CD4-positive, alpha-beta T cell treated with Interferon alpha-2 for 1 hour (primary cell): Measurements from ENCODE around the gene SERINC5.
"Not testable (repeated sequence)": the region's sequence is repeated elsewhere in the genome, so short reads cannot be mapped to it uniquely, and the experiment has no call there.

Experiments
- DNase-seq, 2 donors: peaks; one replicate each; pipeline ENCODE4 v3.0.0-alpha.2; 2020 to 2022

SERINC5 gene

DNA sequence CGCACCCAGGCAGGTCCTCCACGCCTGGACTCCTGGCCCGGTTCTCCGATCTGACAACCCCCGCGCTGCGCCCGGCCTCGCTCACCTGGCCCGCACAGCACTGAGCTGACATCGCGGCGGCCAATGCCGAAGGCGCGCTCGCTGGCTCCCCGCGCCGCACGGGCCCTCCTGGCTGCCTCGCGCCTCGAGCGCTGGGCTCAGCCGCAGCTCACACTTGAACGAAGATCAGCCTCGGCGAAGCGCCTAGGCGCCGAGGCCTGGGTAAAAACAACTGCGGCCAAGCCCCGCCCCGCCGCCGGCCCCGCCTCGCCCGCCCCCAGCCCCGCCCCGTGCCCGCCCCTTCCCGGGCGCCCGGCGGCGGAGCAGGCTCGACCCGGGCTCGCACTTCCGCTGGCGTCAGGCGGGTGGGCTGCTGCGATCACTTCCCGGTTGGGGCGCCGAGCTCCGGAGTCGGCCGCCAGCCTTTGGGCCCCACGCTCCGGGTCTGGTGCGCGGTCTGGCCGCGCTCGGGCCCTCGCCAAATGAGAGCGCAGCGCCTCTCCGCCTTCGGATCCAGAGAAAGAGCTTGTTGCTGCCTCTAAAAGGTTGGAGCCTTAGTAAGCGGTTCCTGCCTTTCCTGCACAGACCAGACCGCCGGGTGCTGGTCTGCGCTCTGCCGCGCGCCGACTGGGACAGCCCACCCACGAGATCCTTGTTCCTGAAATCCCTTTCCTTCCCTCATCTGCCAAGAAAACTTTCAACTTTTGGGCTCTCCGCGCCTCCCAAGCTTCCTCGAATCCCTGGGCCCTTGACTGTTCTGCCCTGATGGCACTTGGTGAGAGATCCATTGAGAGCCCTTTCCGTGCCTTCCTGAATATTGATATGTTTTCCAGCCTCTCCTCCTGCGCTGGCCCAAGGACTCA lies at the start of gene SERINC5:
SERINC5 (minus strand) TSS at position 238 of the 902 bp plus-strand sequence; CDS start at position 112, 126 bp downstream.
- DNase-seq = peak; percentile 87 to 90

- DNase-seq = no peak
Observed at GRCh38 chr5:80302636-80303035, 46.8 kb upstream of the SERINC5 start.

DNA sequence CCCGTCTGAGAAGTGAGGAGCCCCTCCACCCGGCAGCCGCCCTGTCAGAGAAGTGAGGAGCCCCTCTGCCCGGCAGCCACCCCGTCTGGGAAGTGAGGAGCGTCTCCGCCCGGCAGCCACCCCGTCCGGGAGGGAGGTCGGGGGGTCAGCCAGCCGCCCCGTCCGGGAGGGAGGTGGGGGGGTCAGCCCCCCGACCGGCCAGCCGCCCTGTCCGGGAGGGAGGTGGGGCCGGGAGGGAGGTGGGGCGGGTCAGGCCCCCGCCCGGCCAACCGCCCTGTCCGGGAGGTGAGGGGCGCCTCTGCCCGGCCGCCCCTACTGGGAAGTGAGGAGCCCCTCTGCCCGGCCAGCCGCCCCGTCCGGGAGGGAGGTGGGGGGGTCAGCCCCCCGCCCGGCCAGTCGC lies 45.5 kb upstream of the SERINC5 start:
- not testable (repeated sequence) for DNase-seq

DNA sequence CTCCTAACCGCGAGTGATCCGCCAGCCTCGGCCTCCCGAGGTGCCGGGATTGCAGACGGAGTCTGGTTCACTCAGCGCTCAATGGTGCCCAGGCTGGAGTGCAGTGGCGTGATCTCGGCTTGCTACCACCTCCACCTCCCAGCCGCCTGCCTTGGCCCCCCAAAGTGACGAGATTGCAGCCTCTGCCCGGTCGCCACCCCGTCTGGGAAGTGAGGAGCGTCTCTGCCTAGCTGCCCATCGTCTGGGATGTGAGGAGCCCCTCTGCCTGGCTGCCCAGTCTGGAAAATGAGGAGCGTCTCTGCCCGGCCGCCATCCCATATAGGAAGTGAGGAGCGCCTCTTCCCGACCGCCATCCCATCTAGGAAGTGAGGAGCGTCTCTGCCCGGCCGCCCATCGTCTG lies 44.9 kb upstream of the SERINC5 start:
- not testable (repeated sequence) for DNase-seq

DNA sequence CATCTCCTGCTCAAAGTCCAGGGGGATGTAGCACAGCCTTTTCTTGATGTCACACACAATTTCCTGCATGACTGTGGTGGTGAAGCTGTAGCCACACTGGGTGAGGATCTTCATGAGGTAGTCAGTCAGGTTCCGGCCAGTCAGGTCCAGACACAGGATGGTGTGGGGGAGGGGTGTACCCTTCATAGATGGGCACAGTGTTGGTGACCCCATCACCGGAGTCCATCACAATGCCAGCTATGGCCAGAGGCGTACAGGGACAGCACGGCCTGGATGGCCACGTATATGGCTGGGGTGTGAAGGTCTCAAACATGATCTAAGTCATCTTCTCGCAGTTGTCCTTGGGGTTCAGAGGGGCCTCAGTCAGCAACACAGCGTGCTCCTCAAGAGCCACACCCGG lies 44.3 kb upstream of the SERINC5 start:
- no peak for DNase-seq

DNA sequence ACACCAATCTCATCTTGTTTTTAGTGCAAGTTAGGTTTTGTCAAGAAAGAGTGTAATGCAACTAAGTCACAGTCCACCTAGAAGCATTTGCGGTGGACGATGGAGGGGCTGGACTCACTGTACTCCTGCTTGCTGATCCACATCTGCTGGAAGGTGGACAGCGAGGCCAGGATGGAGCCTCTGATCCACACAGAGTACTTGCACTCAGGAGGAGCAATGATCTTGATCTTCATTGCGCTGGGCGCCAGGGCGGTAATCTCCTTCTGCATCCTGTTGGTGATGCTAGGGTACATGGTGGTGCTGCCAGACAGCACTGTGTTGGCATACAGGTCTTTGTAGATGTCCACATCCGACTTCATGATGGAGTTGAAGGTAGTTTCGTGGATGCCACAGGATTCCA lies 43.8 kb upstream of the SERINC5 start:
- no peak for DNase-seq

DNA sequence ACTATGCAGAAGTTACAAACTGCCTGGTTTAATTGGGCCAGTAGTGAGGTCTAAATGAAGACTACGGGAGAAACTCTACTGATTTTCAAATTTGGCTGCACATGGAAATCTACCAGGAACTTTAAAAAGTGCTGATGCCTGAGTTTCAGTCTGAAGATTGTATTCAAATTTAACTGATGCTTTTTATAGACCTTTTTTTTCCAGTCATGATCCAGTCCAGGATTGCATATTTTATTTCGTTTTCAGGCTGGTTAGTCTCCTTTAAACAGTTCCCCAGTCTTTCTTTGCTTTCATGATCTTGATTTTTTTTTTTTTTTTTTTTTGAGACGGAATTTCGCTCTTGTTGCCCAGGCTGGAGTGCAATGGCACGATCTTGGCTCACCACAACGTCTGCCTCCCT lies 40.3 kb upstream of the SERINC5 start:
- no peak for DNase-seq

- DNase-seq = no peak
Observed at GRCh38 chr5:80291761-80292160, 35.9 kb upstream of the SERINC5 start.

- no peak for DNase-seq
Observed at GRCh38 chr5:80289320-80289719, 33.5 kb upstream of the SERINC5 start.

- no peak for DNase-seq
Observed at GRCh38 chr5:80288177-80288576, 32.3 kb upstream of the SERINC5 start.

DNA sequence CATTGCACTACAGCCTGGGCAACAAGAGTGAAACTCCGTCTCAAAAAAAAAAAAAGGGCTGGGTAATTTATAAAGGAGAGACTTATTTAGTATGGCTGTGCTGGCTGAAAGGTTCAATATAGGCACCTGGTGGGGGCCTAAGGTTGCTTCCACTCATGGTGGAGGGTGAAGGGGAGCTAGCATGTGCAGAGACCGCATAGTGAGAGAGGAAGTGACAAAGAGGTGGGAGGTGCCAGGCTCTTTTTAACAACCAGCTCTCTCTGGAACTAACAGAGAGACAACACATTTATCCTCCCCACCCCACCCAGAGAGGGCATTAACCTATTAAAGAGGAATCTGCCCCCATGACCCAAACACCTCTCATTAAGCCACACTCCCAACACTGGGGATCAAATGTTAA lies 28.9 kb upstream of the SERINC5 start:
- peak; percentile 6 to 23 for DNase-seq

DNA sequence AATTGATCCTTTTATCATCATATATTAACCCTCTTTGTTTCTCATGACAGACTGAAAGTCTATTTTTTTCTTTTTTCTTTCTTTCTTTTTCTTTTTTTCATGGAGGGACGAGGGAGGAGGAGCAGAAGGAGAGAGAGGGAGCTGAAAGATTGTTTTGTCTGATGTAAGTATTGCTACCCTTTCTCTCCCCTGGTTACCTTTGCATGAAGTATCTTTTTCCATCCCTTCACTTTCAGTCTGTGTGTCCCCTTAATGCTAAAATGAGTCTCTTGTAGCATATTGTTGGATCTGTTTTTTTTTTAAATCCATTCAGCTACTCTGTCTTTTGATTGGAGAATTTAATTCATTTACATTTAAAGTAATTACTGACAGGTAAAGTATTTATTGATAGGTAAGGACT lies 27.5 kb upstream of the SERINC5 start:
- DNase-seq = no peak

DNA sequence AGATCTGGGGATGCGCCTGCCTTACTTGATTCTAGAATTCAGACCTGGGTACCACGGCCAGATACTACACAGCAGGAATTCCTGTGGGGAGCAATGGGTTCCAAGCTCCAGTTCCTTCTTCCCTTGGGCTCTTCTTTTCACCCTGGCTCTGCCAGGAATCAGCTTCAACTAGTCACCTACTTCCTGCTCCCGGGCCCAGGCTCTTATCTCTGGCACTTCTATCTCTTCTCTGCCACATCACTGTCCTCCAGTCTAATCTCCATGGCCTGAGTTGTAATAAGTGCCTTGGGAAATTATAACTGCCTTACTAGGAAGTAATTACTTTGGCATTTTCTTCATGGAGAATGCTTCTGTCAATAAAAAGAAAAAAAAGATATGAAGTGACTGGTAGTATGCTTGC lies 26.2 kb upstream of the SERINC5 start:
- DNase-seq = no peak

DNA sequence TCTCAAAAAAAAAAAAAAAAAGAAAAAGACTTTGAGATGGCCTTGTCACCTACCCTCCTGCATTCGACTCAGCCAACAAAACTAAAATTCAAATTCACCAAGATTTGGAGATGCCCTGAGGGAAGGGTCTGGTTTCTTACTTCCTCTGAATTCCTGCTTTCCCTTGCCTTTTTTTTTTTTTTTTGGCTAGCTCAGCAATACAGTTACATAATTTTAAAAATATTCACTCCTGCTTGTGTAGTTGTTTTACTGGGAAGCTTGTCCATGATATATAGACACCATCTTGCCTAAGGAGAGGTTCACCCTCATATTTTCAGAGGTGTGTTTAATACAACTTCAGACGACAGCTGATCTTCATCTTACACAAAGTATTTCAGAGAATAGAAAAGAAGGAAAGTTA lies 21.3 kb upstream of the SERINC5 start:
- no peak for DNase-seq

DNA sequence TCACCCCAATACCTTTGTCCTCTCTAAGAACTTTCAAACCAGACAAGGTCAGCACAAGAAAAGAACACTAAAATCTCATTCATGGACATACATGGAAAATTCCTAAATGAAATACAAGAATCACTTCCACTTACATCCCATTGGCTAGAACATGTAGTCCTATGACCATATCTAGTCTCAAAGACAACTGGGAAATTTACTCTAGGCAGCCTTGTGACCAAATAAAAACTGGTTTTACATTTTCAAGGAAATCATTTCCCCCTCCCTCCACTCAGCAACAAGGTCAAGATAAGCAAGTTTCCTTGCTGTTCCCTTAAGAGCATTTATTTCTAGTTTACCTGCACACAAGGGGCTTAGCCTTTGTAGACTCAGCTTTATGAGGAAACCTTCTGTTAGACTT lies 20.3 kb upstream of the SERINC5 start:
- no peak for DNase-seq

DNA sequence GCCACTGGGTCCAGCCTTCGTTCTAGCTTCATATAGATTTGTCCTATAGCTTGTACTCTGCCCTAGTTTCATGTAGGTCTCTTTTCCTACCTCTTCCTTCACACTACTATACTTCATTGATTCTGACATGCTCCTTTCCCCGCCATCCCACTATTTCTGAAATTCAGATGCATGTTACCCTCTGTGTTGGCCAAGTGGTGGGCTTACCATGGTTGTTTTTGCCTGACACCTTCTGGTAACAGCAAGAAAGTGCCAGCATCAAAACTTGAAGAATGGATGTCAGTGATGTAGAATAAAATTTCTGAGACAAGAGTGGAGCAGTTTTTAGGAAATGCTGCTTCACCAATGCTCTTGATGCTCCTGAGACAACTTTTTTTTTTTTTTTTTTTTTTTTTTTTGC lies 19.5 kb upstream of the SERINC5 start:
- peak; percentile 12 to 50 for DNase-seq

DNA sequence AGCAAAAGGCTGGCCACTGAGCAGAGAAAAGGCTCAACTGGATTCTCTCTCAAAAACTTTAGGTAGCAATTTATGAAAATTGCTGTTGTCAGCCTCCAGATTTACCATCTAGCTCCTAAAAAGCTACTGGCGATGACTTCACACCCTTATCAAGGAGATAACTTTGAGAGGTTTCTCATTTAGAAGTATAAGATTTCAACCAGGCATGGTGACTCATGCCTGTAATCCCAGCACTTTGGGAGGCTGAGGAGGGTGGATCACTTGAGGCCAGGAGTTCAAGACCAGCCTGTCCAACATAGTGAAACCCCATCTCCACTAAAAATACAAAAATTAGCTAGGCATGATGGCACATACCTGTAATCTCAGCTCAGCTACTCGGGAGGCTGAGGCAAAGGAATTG lies 14.7 kb upstream of the SERINC5 start:
- DNase-seq = not testable (repeated sequence)

- peak; percentile 18 to 47 for DNase-seq
Observed at GRCh38 chr5:80269991-80270438, 14.2 kb upstream of the SERINC5 start.

DNA sequence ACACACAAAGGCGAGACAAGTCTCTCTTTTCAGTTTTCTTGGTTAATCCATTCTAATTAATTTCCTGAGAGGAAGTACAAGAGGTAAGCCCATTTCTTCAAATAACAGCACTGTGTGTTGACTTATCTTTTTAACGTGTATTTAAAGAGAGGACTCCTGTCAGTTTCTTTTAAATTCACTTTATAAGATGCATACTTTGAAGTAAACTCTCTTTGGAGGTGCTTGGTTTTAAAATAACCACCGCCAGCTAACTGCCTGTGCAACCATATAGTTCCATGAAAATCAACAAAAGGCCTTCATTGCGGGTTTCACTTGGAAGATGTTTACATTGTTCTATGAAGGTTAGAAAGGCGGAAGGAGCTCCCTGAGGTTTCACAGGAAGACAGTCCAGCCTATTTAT lies 13.1 kb upstream of the SERINC5 start:
- no peak for DNase-seq

DNA sequence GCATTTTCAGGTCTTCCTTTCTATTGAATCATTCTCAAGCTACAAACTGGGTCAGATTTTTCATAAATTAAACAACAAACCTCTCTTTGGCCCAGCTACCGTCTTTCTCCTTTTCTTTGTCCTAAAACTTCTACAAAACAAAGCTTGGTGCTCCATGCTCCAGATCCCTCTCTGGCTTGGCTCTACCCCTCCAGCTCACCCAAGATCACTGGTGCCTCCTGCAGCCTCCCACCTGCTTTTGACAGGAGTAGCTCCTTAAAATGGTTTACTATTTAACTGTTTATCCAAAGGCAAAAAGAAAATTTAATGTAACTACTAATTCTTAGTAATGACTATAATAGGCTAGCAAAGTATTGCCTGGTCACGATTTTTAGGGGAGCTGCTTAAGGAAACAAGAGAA lies 10.7 kb upstream of the SERINC5 start:
- DNase-seq = no peak

DNA sequence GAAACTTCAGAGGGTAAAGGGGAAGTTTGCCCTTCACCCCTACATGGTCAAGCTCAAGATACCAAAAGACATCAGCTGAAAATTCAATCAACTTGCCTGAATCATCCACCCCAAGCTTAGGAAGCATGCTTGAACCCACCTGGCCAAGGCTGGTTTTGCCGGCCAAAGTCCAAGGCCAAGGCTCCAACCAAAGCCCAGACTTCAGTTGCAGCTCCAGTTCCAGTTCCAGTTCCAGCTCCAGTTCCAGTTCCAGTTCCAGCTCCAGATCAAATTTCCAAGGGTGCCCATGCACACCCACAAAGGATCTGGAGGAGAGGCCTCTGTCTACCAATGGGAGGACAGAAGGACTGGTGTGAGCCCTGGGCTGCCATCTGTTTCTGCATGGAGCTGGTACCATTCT lies 4.6 kb upstream of the SERINC5 start:
- DNase-seq = no peak

DNA sequence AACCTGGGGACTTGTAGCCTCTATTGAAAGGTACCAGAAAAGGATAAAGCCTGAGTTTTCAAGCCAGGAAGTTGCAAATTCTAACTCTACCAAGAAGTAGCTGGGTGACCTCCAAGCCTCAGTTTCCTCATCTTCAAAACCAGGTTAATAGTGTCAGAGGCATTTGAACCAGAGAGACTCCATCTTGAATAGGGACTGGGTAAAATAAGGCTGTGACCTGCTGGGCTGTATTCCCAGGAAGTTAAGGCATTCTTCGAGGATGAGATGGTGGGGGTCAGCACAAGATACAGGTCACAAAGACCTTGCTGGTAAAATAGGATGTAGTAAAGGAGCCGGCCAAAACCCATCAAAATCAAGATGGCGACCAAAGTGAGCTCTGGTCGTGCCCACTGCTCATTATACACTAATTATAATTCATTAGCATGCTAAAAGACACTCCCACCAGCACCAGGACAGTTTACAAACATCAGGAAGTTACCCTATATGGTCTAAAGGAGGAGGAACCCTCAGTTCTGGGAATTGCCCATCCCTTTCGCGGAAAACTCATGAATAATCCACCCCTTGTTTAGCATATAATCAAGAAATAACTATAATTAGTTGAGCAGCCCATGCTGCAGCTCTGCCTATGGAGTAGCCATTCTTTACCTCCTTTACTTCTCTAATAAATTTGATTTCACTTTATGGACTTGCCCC lies 3.8 kb upstream of the SERINC5 start:
- DNase-seq = peak in 1 of 2 donors; percentile 21

GRCh38 chr5:80255431-80255810 lies 427 bp downstream of the SERINC5 start:
- DNase-seq = peak; percentile 15 to 49

DNA sequence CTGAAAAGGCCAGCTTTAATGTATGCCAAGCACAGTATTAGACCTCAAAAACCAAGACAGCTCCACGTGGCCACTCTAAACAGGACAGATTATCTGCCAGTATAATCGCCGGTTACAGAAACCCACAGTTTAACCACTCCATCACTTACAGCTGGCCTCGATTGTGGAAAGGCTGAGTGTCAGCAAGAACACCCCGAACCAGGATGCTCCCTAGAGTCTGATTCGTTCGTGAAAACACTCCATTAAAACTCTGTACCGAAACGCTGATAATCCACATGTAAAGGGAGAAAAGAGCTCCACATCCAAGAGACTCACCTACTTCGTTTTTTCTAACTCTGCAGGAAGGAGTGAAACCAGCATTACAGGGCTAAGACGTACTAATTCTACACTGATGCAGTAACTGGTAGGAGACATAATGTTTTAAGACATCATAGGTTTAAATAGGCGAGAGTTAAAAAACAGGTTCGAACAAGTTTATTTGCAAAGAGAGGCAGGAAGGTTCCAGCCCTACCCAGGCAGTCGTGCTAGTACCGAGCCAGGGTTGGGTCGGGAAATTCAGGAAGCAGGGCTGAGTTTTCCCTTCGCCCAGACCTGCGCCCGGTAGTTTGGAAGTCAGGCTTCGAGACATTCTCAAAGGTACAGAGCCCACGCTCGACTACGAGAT lies 949 bp downstream of the SERINC5 start:
- DNase-seq = peak in 1 of 2 donors; percentile 56
